Measurements from ENCODE around the gene AICDA. TPM values are rescaled to one million over a fixed set of nuclear protein-coding genes. Genes with fewer than 3 reads are reported as not detected.

The AICDA gene
- 0.08 TPM in 1 of 2 replicates, not detected in the other for total RNA-seq (ENCODE audit: low replicate concordance)

DNA sequence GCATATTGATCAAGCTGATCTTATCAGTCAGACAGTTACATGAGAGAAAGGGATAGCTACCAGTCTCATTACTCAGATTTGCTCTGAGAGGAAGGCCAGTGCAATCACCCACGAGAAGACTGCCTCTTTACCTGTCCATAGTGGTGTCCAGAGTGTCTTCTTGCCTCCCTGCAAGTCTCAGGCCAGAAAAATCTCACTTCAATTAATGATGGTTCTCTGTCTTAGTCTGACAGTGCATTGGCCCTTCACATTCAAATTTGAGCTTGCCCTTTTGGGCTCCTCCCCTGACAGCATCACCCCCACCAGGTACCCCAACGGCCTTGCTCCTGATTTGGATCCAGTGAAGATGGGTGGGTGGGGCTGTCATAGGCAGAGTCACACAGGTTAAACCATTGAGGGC lies at the start of gene AICDA:
Gene AICDA (minus strand): TSS at position 231 of the 400 bp plus-strand sequence. CDS start 92 bp downstream, at position 139.

Other genes with a start within 250 kb of the AICDA start
- gene CLEC6A, start 156.9 kb downstream of the AICDA start, total RNA-seq (ENCODE audit: low replicate concordance), result not detected in 2 replicates
- gene CLEC4D, start 99.4 kb downstream of the AICDA start, total RNA-seq (ENCODE audit: low replicate concordance), result not detected in 2 replicates
- not detected in 2 replicates for gene CLEC4E, start 72.0 kb downstream of the AICDA start, total RNA-seq (ENCODE audit: low replicate concordance)
- 124 and 415 TPM in 2 replicates for gene MFAP5, start 50.0 kb upstream of the AICDA start, total RNA-seq (ENCODE audit: low replicate concordance)
- gene RIMKLB, start 85.1 kb upstream of the AICDA start, total RNA-seq (ENCODE audit: low replicate concordance), result 25.0 and 35.6 TPM in 2 replicates
- under 0.01 TPM in 1 of 2 replicates, not detected in the other for gene A2ML1, start 209.8 kb upstream of the AICDA start, total RNA-seq (ENCODE audit: low replicate concordance)

All from smooth muscle cell of the coronary artery (primary cell).